A549 (cell line): ENCODE measurements around the gene TSPEAR. TPM values are rescaled to one million over a fixed set of nuclear protein-coding genes. Genes with fewer than 3 reads are reported as not detected.

Experiments used
- ATAC-seq, 2 experiments: fragments of 200-7000 bp in 1 of 2; fragments of >200 bp in 1 of 2; cut with Nextera tagmentation in 1 of 2; cut with Tn5 transposase in 1 of 2; 3 replicates each; pipeline versions ENCODE4 v1.8.0 to v1.9.1; 2018 to 2020; ENCODE audit warnings: mild to moderate bottlenecking in 1 of 2, moderate library complexity in 1 of 2
- CTCF ChIA-PET: fragments of 300-600 bp; sonication (Branson Sonifier 250); formaldehyde crosslinking; extraction: SDS; loops from one replicate; lab custom pipeline; 2021; ENCODE audit warnings: antibody characterized with exemption, inconsistent platforms; lab: Yijun Ruan, JAX
- POLR2A ChIA-PET: fragments of 350-600 bp; formaldehyde crosslinking; extraction: SDS; loops from one replicate; lab custom pipeline; 2021; ENCODE audit warnings: antibody characterized with exemption, inconsistent platforms; lab: Yijun Ruan, JAX
- DNase-seq, 2 experiments: peaks; one replicate each; pipeline versions ENCODE4 v3.0.0 to v3.0.0-alpha.2; 2011 to 2016; ENCODE audit warnings: low read depth in 1 of 2, low spot score in 1 of 2
- FAIRE-seq: peaks from 2 replicates; lab custom pipeline; 2011; peaks lifted over from hg19 to GRCh38; lab: Jason Lieb, UNC
- H3K27ac ChIP-seq, 2 experiments: fragments of >200 bp; sonication (Bioruptor Twin); formaldehyde crosslinking; 3 replicates each; pipeline ENCODE4 v1.5.1; 2016 to 2017
- H3K4me1 ChIP-seq: fragments of >200 bp; sonication (Bioruptor Twin); formaldehyde crosslinking; 3 replicates; pipeline ENCODE4 v1.6.1; 2016
- H3K4me2 ChIP-seq: fragments of >200 bp; sonication (Bioruptor Twin); formaldehyde crosslinking; 3 replicates; pipeline ENCODE4 v1.6.1; 2016
- H3K4me3 ChIP-seq: fragments of >200 bp; sonication (Bioruptor Twin); formaldehyde crosslinking; 3 replicates; pipeline ENCODE4 v1.5.1; 2016
- H3K9me3 ChIP-seq: fragments of >200 bp; sonication (Bioruptor Twin); formaldehyde crosslinking; 3 replicates; pipeline ENCODE4 v1.6.1; 2016
- CBX2 ChIP-seq: fragments of 200-600 bp; sonication (generic); IDR thresholded peaks from 2 replicates; pipeline ENCODE4 v1.6.1; 2016; ENCODE audit warnings: low read depth, mild to moderate bottlenecking, borderline replicate concordance
- CBX8 ChIP-seq: fragments of 200-600 bp; sonication (generic); IDR thresholded peaks from 2 replicates; pipeline ENCODE4 v1.6.1; 2016
- CHD4 ChIP-seq: fragments of 200-600 bp; sonication (generic); IDR thresholded peaks from 2 replicates; pipeline ENCODE4 v1.6.1; 2016; ENCODE audit warnings: antibody characterized with exemption, mild to moderate bottlenecking, borderline replicate concordance
- EHMT2 ChIP-seq: fragments of 200-600 bp; sonication (generic); IDR thresholded peaks from 2 replicates; pipeline ENCODE4 v1.6.1; 2016; ENCODE audit warnings: antibody characterized with exemption, low read depth, mild to moderate bottlenecking, moderate library complexity
- EP300 ChIP-seq, 2 experiments: fragments of >200 bp; sonication (Bioruptor Twin); formaldehyde crosslinking; IDR thresholded peaks; 2 replicates in 1 of 2; 3 replicates in 1 of 2; pipeline ENCODE4 v1.6.1; 2016 to 2017
- HOXB5 ChIP-seq: fragments of 250-450 bp; sonication (Bioruptor Pico); IDR thresholded peaks from 2 replicates; pipeline ENCODE4 v1.5.0; 2020; ENCODE audit warnings: mild to moderate bottlenecking, moderate library complexity
- NFE2L2 ChIP-seq: fragments of 150-350 bp; conservative IDR thresholded peaks from 2 replicates; pipeline ENCODE4 v1.6.1; 2014; ENCODE audit warnings: low read length
- POLR2AphosphoS2 ChIP-seq: conservative IDR thresholded peaks from 2 replicates; pipeline ENCODE4 v1.6.1; 2012; ENCODE audit warnings: low read length, improper control_type of control experiment, inconsistent platforms
- SMC3 ChIP-seq: fragments of >200 bp; sonication (Bioruptor Twin); formaldehyde crosslinking; IDR thresholded peaks from 3 replicates; pipeline ENCODE4 v1.6.1; 2018; ENCODE audit warnings: inconsistent platforms
- SREBF2 ChIP-seq: fragments of 450-650 bp; IDR thresholded peaks from 2 replicates; pipeline ENCODE4 v1.6.1; 2014; ENCODE audit warnings: mild to moderate bottlenecking, moderate library complexity
- TP53 ChIP-seq: fragments of 250-450 bp; sonication (Bioruptor Pico); IDR thresholded peaks from 2 replicates; pipeline ENCODE4 v1.5.0; 2021; ENCODE audit warnings: mild to moderate bottlenecking, moderate library complexity
- ZFP36 ChIP-seq: fragments of 450-650 bp; IDR thresholded peaks from 2 replicates; pipeline ENCODE4 v1.6.1; 2014; ENCODE audit warnings: borderline replicate concordance; ENCODE audit not compliant: partially characterized antibody
- ZNF302 ChIP-seq: fragments of 250-450 bp; sonication (Bioruptor Pico); IDR thresholded peaks from 2 replicates; pipeline ENCODE4 v1.9.0; 2021; ENCODE audit warnings: inconsistent platforms, mild to moderate bottlenecking, moderate library complexity
- ZSCAN20 ChIP-seq: fragments of 250-450 bp; sonication (Bioruptor Pico); IDR thresholded peaks from 2 replicates; pipeline ENCODE4 v1.8.0; 2022; ENCODE audit warnings: mild to moderate bottlenecking, moderate library complexity
- WGBS: methylation state at CpG from one replicate; pipeline ENCODE4 v1.1.6; 2017; ENCODE audit errors: missing lambda C conversion rate; 5-methylcytosine and 5-hydroxymethylcytosine counted together
- polyA plus RNA-seq, 4 experiments: library from polyadenylated mRNA; depleted of rRNA in 3 of 4; stranded (reverse); fragments of >200 nt; fragmentation: RNase III in 1 of 4; extraction: RNeasy Plus Mini Kit Qiagen cat#74134 plus additional on column Dnase treatment in 1 of 4; gene quantifications; 2 replicates in 3 of 4; 3 replicates in 1 of 4; pipeline ENCODE4 v1.2.3, GENCODE V29; 2011 to 2017
- TF ChIP-seq, protein P1 (sequence below): fragments of 450-650 bp; IDR thresholded peaks from 2 replicates; pipeline ENCODE4 v1.6.1; 2014; ENCODE audit warnings: antibody characterized with exemption
- TF ChIP-seq, protein P2 (sequence below): fragments of >200 bp; sonication (Bioruptor Twin); formaldehyde crosslinking; IDR thresholded peaks from 2 replicates; pipeline ENCODE4 v1.6.1; 2016
- TF ChIP-seq, protein P3 (sequence below): fragments of >200 bp; sonication (Bioruptor Twin); formaldehyde crosslinking; IDR thresholded peaks from 3 replicates; pipeline ENCODE4 v1.5.1; 2016
- TF ChIP-seq, protein P4 (sequence below): IDR thresholded peaks from 2 replicates; pipeline ENCODE4 v1.6.1; 2012
- TF ChIP-seq, protein P5 (sequence below): IDR thresholded peaks from 2 replicates; pipeline ENCODE4 v1.6.1; 2012
- TF ChIP-seq, protein P6 (sequence below): fragments of 150-350 bp; IDR thresholded peaks from 2 replicates; pipeline ENCODE4 v1.6.1; 2014; ENCODE audit warnings: low read depth, mild to moderate bottlenecking, low read length
- TF ChIP-seq, protein P7 (sequence below): IDR thresholded peaks from 2 replicates; pipeline ENCODE4 v1.6.1; 2012; ENCODE audit warnings: low read depth, borderline replicate concordance

TSPEAR gene
- polyA plus RNA-seq, 2 of the 4 experiments (the other 2 are of a cell fraction): not detected

DNA sequence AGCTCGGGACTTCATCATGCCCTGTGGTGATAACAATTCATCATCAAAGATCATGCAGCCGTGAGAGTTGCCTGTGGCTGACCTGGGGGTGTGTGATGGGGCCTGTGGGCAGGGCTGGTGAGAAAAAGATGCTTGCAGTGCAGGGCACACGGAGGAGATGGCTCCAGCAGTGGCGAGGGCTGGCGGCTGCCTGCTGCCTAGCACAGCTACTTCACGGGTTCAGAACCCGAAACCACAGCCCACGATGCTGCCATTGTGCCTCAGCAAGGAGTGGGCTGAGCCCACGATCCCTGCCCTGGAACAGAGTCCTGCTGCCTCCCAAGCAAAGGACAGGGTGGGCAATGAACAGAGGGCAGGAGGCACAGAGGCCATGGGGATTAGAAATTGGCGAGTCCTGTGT lies 85.1 kb downstream of the TSPEAR start:
- FAIRE-seq (no peak), DNase-seq (no peak), ATAC-seq (no peak)
- H3K27ac ChIP-seq: no peak overlapping the region
- ChIA-PET POLR2A (interaction anchor here (0.6 kb wide), 1 partner anchor 23 kb away, joined by 3 read pairs; no protein-coding TSS in a partner anchor), CTCF (no interaction called here)
- TF ChIP-seq ZFP36: no peak
- TF ChIP-seq, protein P1, sequence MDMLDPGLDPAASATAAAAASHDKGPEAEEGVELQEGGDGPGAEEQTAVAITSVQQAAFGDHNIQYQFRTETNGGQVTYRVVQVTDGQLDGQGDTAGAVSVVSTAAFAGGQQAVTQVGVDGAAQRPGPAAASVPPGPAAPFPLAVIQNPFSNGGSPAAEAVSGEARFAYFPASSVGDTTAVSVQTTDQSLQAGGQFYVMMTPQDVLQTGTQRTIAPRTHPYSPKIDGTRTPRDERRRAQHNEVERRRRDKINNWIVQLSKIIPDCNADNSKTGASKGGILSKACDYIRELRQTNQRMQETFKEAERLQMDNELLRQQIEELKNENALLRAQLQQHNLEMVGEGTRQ: no peak
- no peak for TF ChIP-seq CHD4
- no peak for TF ChIP-seq TP53 (CRISPR knock-in tag)
- TF ChIP-seq ZSCAN20 (CRISPR knock-in tag): no peak
- no peak overlapping the region for H3K4me3 ChIP-seq
- 38% methylated on average over 10 of the region's 10 CpGs for WGBS
- H3K9me3 ChIP-seq: peaks cover 17% of the 10 kb centered on the region; the same call in 2 of the 3 replicates
- H3K4me2 ChIP-seq: no peak overlapping the region
- H3K4me1 ChIP-seq: no peaks in the 10 kb centered on the region

DNA sequence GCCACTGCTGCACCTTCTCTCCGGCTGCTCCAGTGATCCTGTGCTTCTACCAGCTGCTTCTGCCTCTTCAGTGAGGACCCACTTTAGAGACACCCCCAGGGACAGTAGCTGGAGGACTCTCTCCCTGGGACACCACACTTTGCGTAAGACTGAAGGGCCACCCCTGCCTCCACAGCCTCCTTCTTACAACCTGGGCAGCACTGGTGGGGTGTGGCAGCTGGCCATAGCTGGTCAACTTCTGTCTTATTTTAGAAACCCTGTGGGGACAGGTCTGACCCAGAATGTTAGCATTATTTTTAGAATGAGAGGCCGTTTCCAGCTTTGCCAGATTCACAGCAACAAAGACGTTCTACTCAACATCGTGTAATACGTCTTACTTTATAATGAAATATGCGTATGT lies 85.6 kb downstream of the TSPEAR start:
- no peaks in the 10 kb centered on the region for H3K4me1 ChIP-seq
- H3K27ac ChIP-seq: no peak overlapping the region
- ChIA-PET CTCF (interaction anchor here (1.1 kb wide), 1 partner anchor 47 kb away, joined by 3 read pairs; no protein-coding TSS in a partner anchor), POLR2A (interaction anchor here (0.6 kb wide), 1 partner anchor 24 kb away, joined by 3 read pairs; no protein-coding TSS in a partner anchor)
- DNase-seq: no peak
- TF ChIP-seq, protein P2, sequence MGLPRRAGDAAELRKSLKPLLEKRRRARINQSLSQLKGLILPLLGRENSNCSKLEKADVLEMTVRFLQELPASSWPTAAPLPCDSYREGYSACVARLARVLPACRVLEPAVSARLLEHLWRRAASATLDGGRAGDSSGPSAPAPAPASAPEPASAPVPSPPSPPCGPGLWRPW: no peak
- TF ChIP-seq HOXB5 (no peak), CBX2 (no peak), SREBF2 (no peak), CBX8 (no peak), ZNF302 (no peak), POLR2AphosphoS2 (no peak), EHMT2 (no peak), EP300 (IDR thresholded peaks at IDR 0.05) (no peak), TP53 (CRISPR knock-in tag) (no peak), NFE2L2 (no peak), SMC3 (no peak)
- TF ChIP-seq, protein P3, sequence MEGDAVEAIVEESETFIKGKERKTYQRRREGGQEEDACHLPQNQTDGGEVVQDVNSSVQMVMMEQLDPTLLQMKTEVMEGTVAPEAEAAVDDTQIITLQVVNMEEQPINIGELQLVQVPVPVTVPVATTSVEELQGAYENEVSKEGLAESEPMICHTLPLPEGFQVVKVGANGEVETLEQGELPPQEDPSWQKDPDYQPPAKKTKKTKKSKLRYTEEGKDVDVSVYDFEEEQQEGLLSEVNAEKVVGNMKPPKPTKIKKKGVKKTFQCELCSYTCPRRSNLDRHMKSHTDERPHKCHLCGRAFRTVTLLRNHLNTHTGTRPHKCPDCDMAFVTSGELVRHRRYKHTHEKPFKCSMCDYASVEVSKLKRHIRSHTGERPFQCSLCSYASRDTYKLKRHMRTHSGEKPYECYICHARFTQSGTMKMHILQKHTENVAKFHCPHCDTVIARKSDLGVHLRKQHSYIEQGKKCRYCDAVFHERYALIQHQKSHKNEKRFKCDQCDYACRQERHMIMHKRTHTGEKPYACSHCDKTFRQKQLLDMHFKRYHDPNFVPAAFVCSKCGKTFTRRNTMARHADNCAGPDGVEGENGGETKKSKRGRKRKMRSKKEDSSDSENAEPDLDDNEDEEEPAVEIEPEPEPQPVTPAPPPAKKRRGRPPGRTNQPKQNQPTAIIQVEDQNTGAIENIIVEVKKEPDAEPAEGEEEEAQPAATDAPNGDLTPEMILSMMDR: no peak
- TF ChIP-seq, protein P4, sequence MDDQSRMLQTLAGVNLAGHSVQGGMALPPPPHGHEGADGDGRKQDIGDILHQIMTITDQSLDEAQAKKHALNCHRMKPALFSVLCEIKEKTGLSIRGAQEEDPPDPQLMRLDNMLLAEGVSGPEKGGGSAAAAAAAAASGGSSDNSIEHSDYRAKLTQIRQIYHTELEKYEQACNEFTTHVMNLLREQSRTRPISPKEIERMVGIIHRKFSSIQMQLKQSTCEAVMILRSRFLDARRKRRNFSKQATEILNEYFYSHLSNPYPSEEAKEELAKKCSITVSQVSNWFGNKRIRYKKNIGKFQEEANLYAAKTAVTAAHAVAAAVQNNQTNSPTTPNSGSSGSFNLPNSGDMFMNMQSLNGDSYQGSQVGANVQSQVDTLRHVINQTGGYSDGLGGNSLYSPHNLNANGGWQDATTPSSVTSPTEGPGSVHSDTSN: no peak
- TF ChIP-seq, protein P5, sequence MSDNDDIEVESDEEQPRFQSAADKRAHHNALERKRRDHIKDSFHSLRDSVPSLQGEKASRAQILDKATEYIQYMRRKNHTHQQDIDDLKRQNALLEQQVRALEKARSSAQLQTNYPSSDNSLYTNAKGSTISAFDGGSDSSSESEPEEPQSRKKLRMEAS: no peak
- TF ChIP-seq, protein P6, sequence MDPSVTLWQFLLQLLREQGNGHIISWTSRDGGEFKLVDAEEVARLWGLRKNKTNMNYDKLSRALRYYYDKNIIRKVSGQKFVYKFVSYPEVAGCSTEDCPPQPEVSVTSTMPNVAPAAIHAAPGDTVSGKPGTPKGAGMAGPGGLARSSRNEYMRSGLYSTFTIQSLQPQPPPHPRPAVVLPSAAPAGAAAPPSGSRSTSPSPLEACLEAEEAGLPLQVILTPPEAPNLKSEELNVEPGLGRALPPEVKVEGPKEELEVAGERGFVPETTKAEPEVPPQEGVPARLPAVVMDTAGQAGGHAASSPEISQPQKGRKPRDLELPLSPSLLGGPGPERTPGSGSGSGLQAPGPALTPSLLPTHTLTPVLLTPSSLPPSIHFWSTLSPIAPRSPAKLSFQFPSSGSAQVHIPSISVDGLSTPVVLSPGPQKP: no peak
- TF ChIP-seq, protein P7, sequence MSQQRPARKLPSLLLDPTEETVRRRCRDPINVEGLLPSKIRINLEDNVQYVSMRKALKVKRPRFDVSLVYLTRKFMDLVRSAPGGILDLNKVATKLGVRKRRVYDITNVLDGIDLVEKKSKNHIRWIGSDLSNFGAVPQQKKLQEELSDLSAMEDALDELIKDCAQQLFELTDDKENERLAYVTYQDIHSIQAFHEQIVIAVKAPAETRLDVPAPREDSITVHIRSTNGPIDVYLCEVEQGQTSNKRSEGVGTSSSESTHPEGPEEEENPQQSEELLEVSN: no peak
- H3K4me2 ChIP-seq: no peak overlapping the region
- no peak overlapping the region for H3K4me3 ChIP-seq
- no peak for ATAC-seq
- 62% methylated on average over 7 of the region's 7 CpGs for WGBS
- FAIRE-seq: no peak
- peaks cover 17% of the 10 kb centered on the region; the same call in 2 of the 3 replicates for H3K9me3 ChIP-seq
